ENCODE data around the gene FBXW9.

- TF ChIP-seq POLR2AphosphoS5 (IDR thresholded peaks at IDR 0.05) (no peak), CTCF (IDR thresholded peaks at IDR 0.05 in 8 of 11, conservative IDR thresholded peaks at IDR 0.05 in 3 of 11) (no peak), POLR2A (IDR thresholded peaks at IDR 0.05) (no peak)
These were observed 8.8 kb downstream of the FBXW9 start, which contains the start of gene GNG14 for GRCh38 chr19:12687496-12688196.
